SK-N-SH treated with all-trans-retinoic acid at 6 μM for 48 hours (cell line): ENCODE data around the gene MRPL40.

Experiments
- ATAC-seq: fragments of 200-7000 bp; cut with Tn5 transposase; 3 replicates; pipeline ENCODE4 v1.9.1; 2020; ENCODE audit warnings: mild to moderate bottlenecking, moderate library complexity
- ARNTL ChIP-seq: fragments of 450-650 bp; formaldehyde crosslinking; IDR thresholded peaks from 2 replicates; pipeline ENCODE4 v1.5.0; 2020; ENCODE audit warnings: low read depth, mild to moderate bottlenecking, moderate library complexity, borderline replicate concordance
- BACH2 ChIP-seq: fragments of 250-450 bp; sonication (Bioruptor Pico); IDR thresholded peaks from 2 replicates; pipeline ENCODE4 v1.9.0; 2021; ENCODE audit warnings: mild to moderate bottlenecking, borderline replicate concordance
- CREB5 ChIP-seq: fragments of 250-450 bp; sonication (Bioruptor Pico); IDR thresholded peaks from 2 replicates; pipeline ENCODE4 v1.5.1; 2020; ENCODE audit warnings: low read depth, mild to moderate bottlenecking, moderate library complexity
- ESRRG ChIP-seq: fragments of 250-450 bp; sonication (Bioruptor Pico); IDR thresholded peaks from 2 replicates; pipeline ENCODE4 v1.6.1; 2021; ENCODE audit warnings: mild to moderate bottlenecking
- ISL1 ChIP-seq: fragments of 250-450 bp; sonication (Bioruptor Pico); IDR thresholded peaks from 2 replicates; pipeline ENCODE4 v2.1.2; 2022; ENCODE audit warnings: mild to moderate bottlenecking, moderate library complexity
- OSR1 ChIP-seq: fragments of 250-450 bp; sonication (Bioruptor Pico); IDR thresholded peaks from 2 replicates; pipeline ENCODE4 v1.8.0; 2022; ENCODE audit warnings: moderate library complexity, mild to moderate bottlenecking, inconsistent platforms
- PATZ1 ChIP-seq: fragments of 250-450 bp; sonication (Bioruptor Pico); IDR thresholded peaks from 2 replicates; pipeline ENCODE4 v1.8.0; 2020; ENCODE audit warnings: mild to moderate bottlenecking, moderate library complexity, borderline replicate concordance
- POU6F1 ChIP-seq: fragments of 250-450 bp; sonication (Bioruptor Pico); IDR thresholded peaks from 2 replicates; pipeline ENCODE4 v1.8.0; 2021; ENCODE audit warnings: low read depth, mild to moderate bottlenecking, moderate library complexity, borderline replicate concordance
- PPARA ChIP-seq: fragments of 250-450 bp; sonication (Bioruptor Pico); IDR thresholded peaks from 2 replicates; pipeline ENCODE4 v1.5.0; 2020; ENCODE audit warnings: mild to moderate bottlenecking, borderline replicate concordance
- RARB ChIP-seq: fragments of 250-450 bp; sonication (Bioruptor Pico); IDR thresholded peaks from 2 replicates; pipeline ENCODE4 v1.8.0; 2021; ENCODE audit warnings: mild to moderate bottlenecking, moderate library complexity
- SNAI2 ChIP-seq: fragments of 250-450 bp; sonication (Bioruptor Pico); IDR thresholded peaks from 2 replicates; pipeline ENCODE4 v1.5.0; 2020; ENCODE audit warnings: mild to moderate bottlenecking, moderate library complexity
- TCF4 ChIP-seq: fragments of 250-450 bp; sonication (Bioruptor Pico); IDR thresholded peaks from 2 replicates; pipeline ENCODE4 v1.8.0; 2021; ENCODE audit warnings: mild to moderate bottlenecking, moderate library complexity, borderline replicate concordance
- TOX ChIP-seq: fragments of 250-450 bp; sonication (Bioruptor Pico); IDR thresholded peaks from 2 replicates; pipeline ENCODE4 v1.8.0; 2021; ENCODE audit warnings: mild to moderate bottlenecking, moderate library complexity, borderline replicate concordance
- ZC3H10 ChIP-seq: fragments of 250-450 bp; sonication (Bioruptor Pico); IDR thresholded peaks from 2 replicates; pipeline ENCODE4 v1.5.1; 2021; ENCODE audit warnings: mild to moderate bottlenecking, moderate library complexity
- ZFP3 ChIP-seq: fragments of 250-450 bp; sonication (Bioruptor Pico); IDR thresholded peaks from 2 replicates; pipeline ENCODE4 v1.5.0; 2020; ENCODE audit warnings: mild to moderate bottlenecking, moderate library complexity
- ZNF70 ChIP-seq: fragments of 450-650 bp; formaldehyde crosslinking; IDR thresholded peaks from 2 replicates; pipeline ENCODE4 v1.5.0; 2020; ENCODE audit warnings: mild to moderate bottlenecking, moderate library complexity
- ZNF8 ChIP-seq: fragments of 450-650 bp; formaldehyde crosslinking; IDR thresholded peaks from 2 replicates; pipeline ENCODE4 v1.5.0; 2020; ENCODE audit warnings: mild to moderate bottlenecking, moderate library complexity
- TF ChIP-seq, protein P1 (sequence below): fragments of 250-450 bp; sonication (Bioruptor Pico); IDR thresholded peaks from 2 replicates; pipeline ENCODE4 v1.5.1; 2021; ENCODE audit warnings: mild to moderate bottlenecking, moderate library complexity
- TF ChIP-seq, protein P2 (sequence below): fragments of 250-450 bp; sonication (Bioruptor Pico); IDR thresholded peaks from 2 replicates; pipeline ENCODE4 v1.5.0; 2020; ENCODE audit warnings: mild to moderate bottlenecking, moderate library complexity

MRPL40 gene

DNA sequence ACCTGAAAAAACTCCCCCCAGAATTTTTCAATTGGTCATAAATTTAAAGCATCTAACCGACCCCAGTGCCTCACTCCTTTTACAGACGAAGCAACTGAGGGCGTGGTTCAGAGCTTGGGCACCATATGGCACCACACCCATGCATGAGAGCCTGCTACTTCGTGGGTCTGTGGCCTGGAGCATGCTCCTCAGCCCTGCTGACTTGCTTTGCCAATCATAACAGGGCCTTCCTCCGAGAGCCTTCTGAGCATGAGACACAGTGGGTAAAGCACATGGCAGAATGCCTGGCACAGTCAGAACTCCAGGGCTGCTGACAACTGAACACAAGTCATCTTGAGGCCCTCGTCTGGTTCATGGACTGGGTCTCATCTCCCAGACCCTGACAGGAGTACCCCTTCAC is 34.1 kb upstream of the MRPL40 start (continued):
- no peak for TF ChIP-seq CREB5 (CRISPR knock-in tag)
- TF ChIP-seq TOX (CRISPR knock-in tag), result no peak
- no peak for TF ChIP-seq SNAI2 (CRISPR knock-in tag)
- TF ChIP-seq OSR1 (CRISPR knock-in tag), result no peak
- no peak for TF ChIP-seq ESRRG (CRISPR knock-in tag)
- TF ChIP-seq ISL1 (CRISPR knock-in tag), result no peak
- TF ChIP-seq RARB (CRISPR knock-in tag), result no peak

GRCh38 chr22:19398652-19399051 is 33.7 kb upstream of the MRPL40 start:
- ATAC-seq, result no peak
- no peak for TF ChIP-seq PATZ1 (CRISPR knock-in tag)
- no peak for TF ChIP-seq SNAI2 (CRISPR knock-in tag)
- no peak for TF ChIP-seq ZNF8
- no peak for TF ChIP-seq PPARA (CRISPR knock-in tag)
- no peak for TF ChIP-seq ZC3H10 (CRISPR knock-in tag)
- TF ChIP-seq BACH2 (CRISPR knock-in tag), result no peak
- no peak for TF ChIP-seq RARB (CRISPR knock-in tag)
- no peak for TF ChIP-seq ZFP3 (CRISPR knock-in tag)
- no peak for TF ChIP-seq OSR1 (CRISPR knock-in tag)
- no peak for TF ChIP-seq CREB5 (CRISPR knock-in tag)
- TF ChIP-seq, protein P1, sequence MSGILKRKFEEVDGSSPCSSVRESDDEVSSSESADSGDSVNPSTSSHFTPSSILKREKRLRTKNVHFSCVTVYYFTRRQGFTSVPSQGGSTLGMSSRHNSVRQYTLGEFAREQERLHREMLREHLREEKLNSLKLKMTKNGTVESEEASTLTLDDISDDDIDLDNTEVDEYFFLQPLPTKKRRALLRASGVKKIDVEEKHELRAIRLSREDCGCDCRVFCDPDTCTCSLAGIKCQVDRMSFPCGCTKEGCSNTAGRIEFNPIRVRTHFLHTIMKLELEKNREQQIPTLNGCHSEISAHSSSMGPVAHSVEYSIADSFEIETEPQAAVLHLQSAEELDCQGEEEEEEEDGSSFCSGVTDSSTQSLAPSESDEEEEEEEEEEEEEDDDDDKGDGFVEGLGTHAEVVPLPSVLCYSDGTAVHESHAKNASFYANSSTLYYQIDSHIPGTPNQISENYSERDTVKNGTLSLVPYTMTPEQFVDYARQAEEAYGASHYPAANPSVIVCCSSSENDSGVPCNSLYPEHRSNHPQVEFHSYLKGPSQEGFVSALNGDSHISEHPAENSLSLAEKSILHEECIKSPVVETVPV (CRISPR knock-in tag), result no peak
- no peak for TF ChIP-seq ZNF70
- TF ChIP-seq, protein P2, sequence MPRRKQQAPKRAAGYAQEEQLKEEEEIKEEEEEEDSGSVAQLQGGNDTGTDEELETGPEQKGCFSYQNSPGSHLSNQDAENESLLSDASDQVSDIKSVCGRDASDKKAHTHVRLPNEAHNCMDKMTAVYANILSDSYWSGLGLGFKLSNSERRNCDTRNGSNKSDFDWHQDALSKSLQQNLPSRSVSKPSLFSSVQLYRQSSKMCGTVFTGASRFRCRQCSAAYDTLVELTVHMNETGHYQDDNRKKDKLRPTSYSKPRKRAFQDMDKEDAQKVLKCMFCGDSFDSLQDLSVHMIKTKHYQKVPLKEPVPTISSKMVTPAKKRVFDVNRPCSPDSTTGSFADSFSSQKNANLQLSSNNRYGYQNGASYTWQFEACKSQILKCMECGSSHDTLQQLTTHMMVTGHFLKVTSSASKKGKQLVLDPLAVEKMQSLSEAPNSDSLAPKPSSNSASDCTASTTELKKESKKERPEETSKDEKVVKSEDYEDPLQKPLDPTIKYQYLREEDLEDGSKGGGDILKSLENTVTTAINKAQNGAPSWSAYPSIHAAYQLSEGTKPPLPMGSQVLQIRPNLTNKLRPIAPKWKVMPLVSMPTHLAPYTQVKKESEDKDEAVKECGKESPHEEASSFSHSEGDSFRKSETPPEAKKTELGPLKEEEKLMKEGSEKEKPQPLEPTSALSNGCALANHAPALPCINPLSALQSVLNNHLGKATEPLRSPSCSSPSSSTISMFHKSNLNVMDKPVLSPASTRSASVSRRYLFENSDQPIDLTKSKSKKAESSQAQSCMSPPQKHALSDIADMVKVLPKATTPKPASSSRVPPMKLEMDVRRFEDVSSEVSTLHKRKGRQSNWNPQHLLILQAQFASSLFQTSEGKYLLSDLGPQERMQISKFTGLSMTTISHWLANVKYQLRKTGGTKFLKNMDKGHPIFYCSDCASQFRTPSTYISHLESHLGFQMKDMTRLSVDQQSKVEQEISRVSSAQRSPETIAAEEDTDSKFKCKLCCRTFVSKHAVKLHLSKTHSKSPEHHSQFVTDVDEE, result no peak
- no peak for TF ChIP-seq POU6F1 (CRISPR knock-in tag)
- no peak for TF ChIP-seq ISL1 (CRISPR knock-in tag)
- no peak for TF ChIP-seq TCF4
- TF ChIP-seq ARNTL (CRISPR knock-in tag), result no peak

DNA sequence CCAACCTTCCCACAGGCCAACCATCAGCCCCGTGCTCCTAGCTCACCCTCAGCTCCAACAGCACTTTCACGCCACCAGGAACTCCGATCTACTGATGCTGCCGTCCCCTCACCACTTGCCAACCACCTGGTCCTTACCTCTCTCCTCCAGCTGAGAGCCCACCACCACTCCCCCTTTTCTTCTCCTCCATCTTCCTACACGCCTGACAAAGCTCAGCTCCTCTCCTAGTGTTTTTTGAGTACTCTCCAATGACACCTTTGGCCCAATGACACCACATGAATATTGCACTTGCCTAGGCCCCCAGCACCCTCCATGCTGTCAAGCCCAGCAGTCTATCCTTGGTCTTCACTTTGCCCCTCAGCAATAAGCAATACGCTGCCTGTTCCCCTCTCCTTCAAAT is 31.5 kb upstream of the MRPL40 start:
- no peak for ATAC-seq
- TF ChIP-seq CREB5 (CRISPR knock-in tag) (no peak), POU6F1 (CRISPR knock-in tag) (no peak), ARNTL (CRISPR knock-in tag) (no peak), OSR1 (CRISPR knock-in tag) (no peak), RARB (CRISPR knock-in tag) (no peak)
- TF ChIP-seq, protein P2, result no peak
